ENCODE data around the gene TRMT1L. TPM values are rescaled to one million over a fixed set of nuclear protein-coding genes. Genes with fewer than 3 reads are reported as not detected.

TRMT1L gene
- total and polyA plus RNA-seq, 2 experiments from 2014 or later = 11.7 to 30.8 TPM

DNA sequence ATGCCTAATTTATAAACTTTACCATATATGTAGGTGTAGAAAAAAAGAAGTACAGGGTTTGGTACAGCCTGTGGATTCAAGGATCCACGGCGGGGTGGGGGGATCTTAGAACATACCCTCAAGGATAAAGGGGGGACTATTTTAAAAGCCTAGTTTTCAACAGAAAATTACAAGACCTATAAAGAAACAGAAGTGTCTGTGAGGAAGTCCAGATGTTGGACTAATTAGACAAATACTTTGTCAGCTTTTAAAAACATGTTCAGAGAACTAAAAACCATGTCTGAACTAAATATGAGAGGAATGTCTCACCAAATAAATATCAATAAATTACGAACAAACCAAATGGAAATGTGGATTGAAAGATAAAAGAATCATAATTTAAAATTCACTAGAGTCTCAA lies 51.6 kb downstream of the TRMT1L start (continued):
- TF ChIP-seq REST (IDR thresholded peaks at IDR 0.05; ENCODE audit: unreplicated experiment) = no peak

GRCh38 chr1:185104083-185104482 lies 52.7 kb downstream of the TRMT1L start:
- Histone ChIP-seq H3K79me2 (replicated peaks; ENCODE audit: insufficient read depth) (no peaks in the 10 kb centered on the region), H3K9me2 (ENCODE audit: insufficient read depth) (no peaks in the 10 kb centered on the region), H3K4me1 (ENCODE audit: insufficient read depth) (no peaks in the 10 kb centered on the region), H4K20me1 (replicated peaks; ENCODE audit: insufficient read depth) (no peaks in the 10 kb centered on the region), H3F3A (replicated peaks; ENCODE audit: low read depth) (no peaks in the 10 kb centered on the region), H3K36me3 (ENCODE audit: insufficient read depth) (peaks cover 8% of the 10 kb centered on the region; the same call in 1 of the 2 replicates), H3K27me3 (ENCODE audit: insufficient read depth) (no peaks in the 10 kb centered on the region), H3K4me2 (no peak overlapping the region), H3K27ac (ENCODE audit: low read depth) (no peak overlapping the region), H3K4me3 (no peak overlapping the region), H2AFZ (no peak overlapping the region)
- no peak overlapping the region for H3K4me3 Mint-ChIP-seq
- H3K36me3 Mint-ChIP-seq (ENCODE audit: low read depth) = peaks cover 26% of the 10 kb centered on the region; the same call in 2 of the 3 replicates
- no peaks in the 10 kb centered on the region for H3K4me1 Mint-ChIP-seq
- ATAC-seq (no peak), DNase-seq (ENCODE audit: low spot score) (no peak)
- H3K9me3 Mint-ChIP-seq = peaks cover 15% of the 10 kb centered on the region
- peaks cover 4% of the 10 kb centered on the region for H3K27me3 Mint-ChIP-seq (ENCODE audit: insufficient read depth, low read depth, poor library complexity)
- no peak overlapping the region for H3K27ac Mint-ChIP-seq
- TF ChIP-seq NANOG (IDR thresholded peaks at IDR 0.05; ENCODE audit: borderline replicate concordance) = no peak
- TF ChIP-seq CREB1 (CRISPR knock-in tag; IDR thresholded peaks at IDR 0.05; ENCODE audit: low read depth) = no peak
- no peak for TF ChIP-seq STAT1 (IDR thresholded peaks at IDR 0.05; ENCODE audit: unreplicated experiment)
- TF ChIP-seq ZNF462 (CRISPR knock-in tag; IDR thresholded peaks at IDR 0.05) = no peak
- no peak for TF ChIP-seq EZH2 (IDR thresholded peaks at IDR 0.05; ENCODE audit: low read depth, unreplicated experiment)
- TF ChIP-seq, protein P1, sequence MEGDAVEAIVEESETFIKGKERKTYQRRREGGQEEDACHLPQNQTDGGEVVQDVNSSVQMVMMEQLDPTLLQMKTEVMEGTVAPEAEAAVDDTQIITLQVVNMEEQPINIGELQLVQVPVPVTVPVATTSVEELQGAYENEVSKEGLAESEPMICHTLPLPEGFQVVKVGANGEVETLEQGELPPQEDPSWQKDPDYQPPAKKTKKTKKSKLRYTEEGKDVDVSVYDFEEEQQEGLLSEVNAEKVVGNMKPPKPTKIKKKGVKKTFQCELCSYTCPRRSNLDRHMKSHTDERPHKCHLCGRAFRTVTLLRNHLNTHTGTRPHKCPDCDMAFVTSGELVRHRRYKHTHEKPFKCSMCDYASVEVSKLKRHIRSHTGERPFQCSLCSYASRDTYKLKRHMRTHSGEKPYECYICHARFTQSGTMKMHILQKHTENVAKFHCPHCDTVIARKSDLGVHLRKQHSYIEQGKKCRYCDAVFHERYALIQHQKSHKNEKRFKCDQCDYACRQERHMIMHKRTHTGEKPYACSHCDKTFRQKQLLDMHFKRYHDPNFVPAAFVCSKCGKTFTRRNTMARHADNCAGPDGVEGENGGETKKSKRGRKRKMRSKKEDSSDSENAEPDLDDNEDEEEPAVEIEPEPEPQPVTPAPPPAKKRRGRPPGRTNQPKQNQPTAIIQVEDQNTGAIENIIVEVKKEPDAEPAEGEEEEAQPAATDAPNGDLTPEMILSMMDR (conservative IDR thresholded peaks at IDR 0.05; ENCODE audit: low read depth in 2 of 2) = no peak
- no peak for TF ChIP-seq POLR2AphosphoS5 (IDR thresholded peaks at IDR 0.05; ENCODE audit: low read depth)
- TF ChIP-seq ZNF331 (CRISPR knock-in tag; IDR thresholded peaks at IDR 0.05; ENCODE audit: low read depth) = no peak
- no peak for TF ChIP-seq ETS1 (IDR thresholded peaks at IDR 0.05)
- no peak for TF ChIP-seq ZNF114 (CRISPR knock-in tag; IDR thresholded peaks at IDR 0.05)
- no peak for TF ChIP-seq EZH2phosphoT487 (IDR thresholded peaks at IDR 0.05; ENCODE audit: unreplicated experiment)
- no peak for TF ChIP-seq JUNB (IDR thresholded peaks at IDR 0.05; ENCODE audit: unreplicated experiment)
